Uterus (tissue), 2 donors: ENCODE results near the gene SIPA1L3.

ENCODE experiments used
- POLR2A ChIP-seq, 2 donors: fragments of 450-650 bp; IDR thresholded peaks; one replicate each; pipeline ENCODE4 v1.6.1; 2016; ENCODE audit warnings: antibody characterized with exemption in 2 of 2, mild to moderate bottlenecking in 1 of 2, moderate library complexity in 1 of 2
- TF ChIP-seq, protein P1 (sequence below), 4 experiments: fragments of 200-600 bp in 2 of 4; fragments of 450-650 bp in 2 of 4; sonication (generic) in 2 of 4; IDR thresholded peaks; one replicate each; pipeline ENCODE4 v1.5.1; 2016 to 2019; ENCODE audit warnings: antibody characterized with exemption in 4 of 4, mild to moderate bottlenecking in 2 of 4, moderate library complexity in 1 of 4

DNA sequence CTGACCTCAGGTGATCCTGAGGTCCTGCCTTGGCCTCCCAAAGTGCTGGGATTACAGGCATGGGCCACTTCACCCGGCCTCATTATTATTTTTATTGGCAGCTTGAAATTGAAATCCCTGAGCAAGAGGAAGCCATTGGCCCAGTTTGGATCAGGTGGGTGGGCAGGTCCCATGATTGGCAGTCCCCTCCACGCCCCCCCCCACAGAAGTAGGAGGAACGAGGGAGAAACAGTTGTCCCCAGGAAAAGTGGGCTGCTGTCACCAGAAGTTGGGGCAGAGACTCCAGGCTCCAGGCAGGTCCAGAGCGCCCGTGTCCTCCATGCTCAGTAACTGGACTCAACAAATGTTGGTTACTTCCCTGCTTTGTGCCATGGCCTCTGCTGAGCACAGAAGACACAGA, 70.4 kb downstream of the SIPA1L3 start:
- TF ChIP-seq, protein P1, sequence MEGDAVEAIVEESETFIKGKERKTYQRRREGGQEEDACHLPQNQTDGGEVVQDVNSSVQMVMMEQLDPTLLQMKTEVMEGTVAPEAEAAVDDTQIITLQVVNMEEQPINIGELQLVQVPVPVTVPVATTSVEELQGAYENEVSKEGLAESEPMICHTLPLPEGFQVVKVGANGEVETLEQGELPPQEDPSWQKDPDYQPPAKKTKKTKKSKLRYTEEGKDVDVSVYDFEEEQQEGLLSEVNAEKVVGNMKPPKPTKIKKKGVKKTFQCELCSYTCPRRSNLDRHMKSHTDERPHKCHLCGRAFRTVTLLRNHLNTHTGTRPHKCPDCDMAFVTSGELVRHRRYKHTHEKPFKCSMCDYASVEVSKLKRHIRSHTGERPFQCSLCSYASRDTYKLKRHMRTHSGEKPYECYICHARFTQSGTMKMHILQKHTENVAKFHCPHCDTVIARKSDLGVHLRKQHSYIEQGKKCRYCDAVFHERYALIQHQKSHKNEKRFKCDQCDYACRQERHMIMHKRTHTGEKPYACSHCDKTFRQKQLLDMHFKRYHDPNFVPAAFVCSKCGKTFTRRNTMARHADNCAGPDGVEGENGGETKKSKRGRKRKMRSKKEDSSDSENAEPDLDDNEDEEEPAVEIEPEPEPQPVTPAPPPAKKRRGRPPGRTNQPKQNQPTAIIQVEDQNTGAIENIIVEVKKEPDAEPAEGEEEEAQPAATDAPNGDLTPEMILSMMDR (IDR thresholded peaks at IDR 0.05): no peak
- no peak for TF ChIP-seq POLR2A (IDR thresholded peaks at IDR 0.05)
